NCI-H1105 treated with DMSO at 0.1 percent for 48 hours (cell line): ENCODE results near the gene PCDH19.

Experiments
- DNase-seq: peaks from one replicate; lab custom pipeline; 2025; lab: John Stamatoyannopoulos, UW

PCDH19 gene

DNA sequence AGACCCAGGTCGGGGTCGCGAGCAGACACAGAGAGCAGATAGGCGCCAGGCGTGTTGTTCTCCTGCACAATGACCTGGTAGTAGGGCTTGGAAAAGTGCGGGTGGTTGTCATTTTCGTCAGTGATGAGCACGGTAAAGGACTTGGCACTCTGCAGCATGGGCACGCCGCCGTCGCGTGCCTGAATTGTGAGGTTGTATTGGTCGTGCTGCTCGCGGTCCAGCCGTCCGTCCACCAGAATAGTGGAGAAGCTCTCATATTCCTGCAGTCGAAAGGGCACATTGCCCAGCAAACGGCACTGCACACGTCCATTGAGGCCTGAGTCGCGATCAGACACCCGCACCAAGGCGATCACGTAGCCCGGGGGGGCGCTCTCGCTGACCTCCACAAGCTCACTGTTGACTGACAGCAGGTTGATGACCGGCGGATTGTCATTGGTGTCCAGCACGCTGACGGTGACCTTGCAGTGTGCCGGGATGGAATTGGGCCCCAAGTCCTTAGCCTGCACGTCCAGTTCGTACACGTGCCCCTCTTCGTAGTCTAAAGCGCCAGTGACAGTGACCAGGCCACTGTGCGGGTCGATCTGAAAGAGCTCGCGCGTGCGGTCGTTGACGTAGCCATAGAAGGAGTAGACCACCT, 2.8 kb downstream of the PCDH19 start:
- no peak for DNase-seq

DNA sequence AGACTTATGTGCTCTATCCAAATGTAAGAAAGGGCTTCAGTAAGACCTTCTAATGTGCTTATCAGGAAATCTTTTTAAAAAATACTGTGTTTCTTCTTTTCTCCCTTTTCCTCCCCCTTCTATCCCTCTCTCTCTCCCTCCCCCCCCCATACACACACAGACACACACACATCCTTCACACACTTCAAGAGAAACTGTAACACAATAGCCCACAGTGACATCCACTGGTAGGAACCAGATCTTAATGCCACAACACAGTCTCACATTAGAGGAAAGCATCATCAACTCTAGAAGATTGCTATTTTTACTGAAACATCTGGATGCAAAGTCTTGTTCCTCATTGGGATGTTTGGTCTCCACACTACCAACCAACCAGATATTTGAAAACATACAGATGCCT, 4.6 kb downstream of the PCDH19 start:
- DNase-seq, result no peak

DNA sequence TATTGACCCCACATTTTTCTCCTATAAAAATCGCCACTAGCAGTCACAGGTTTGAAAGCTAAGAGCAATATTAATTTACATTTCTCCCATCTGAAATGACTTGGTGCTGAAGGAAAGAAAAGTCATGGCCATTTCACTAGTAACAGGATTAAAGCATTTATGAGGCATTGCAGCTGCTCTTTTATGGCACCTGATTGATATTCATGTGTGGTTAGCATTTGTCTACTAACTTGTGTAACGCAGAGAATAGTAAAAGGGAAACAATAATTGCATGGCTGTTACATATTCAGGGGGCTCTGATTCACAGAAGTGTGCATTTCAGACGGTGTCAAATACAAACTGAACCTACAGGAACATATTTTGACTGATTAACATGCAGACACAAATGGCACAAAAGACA, 5.2 kb downstream of the PCDH19 start:
- DNase-seq, result peak; percentile 5

DNA sequence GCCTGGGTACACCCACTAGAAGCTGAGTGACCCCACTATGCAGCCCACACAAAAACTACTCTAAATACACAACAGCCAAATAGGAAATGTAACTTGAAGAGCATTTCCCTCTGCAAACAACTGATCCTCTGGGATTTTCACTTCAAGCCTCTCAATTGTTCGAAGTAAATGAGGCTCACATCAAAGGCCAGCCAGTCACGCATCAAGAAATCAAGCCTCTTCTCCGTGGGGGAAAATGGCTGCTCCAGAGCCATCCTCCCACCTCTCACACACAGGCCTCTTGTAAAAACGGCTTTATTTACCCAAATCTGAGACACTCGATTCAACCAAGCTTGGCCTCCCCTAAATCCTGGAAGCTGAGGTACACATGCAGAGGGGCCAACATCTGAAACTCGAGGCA, 14.3 kb downstream of the PCDH19 start:
- DNase-seq, result no peak

DNA sequence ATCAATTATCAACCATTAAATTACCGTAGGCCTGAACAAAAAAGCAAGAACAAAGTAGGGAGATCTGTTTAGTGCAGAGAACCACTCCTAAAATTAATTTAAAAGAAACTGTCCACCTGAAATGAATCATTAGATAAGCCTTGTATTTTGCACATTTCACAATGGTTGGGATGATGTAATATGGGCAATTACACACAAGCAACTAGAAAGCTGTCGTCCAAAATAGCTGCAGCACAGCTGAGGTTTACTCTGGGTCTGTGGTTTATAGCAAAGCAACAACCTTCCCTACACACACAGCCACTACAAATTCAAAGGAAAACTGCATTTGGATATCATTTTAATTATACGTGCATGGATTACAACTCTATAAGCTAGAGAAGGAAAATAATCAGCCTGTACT, 28.5 kb downstream of the PCDH19 start:
- peak; percentile 21 for DNase-seq

DNA sequence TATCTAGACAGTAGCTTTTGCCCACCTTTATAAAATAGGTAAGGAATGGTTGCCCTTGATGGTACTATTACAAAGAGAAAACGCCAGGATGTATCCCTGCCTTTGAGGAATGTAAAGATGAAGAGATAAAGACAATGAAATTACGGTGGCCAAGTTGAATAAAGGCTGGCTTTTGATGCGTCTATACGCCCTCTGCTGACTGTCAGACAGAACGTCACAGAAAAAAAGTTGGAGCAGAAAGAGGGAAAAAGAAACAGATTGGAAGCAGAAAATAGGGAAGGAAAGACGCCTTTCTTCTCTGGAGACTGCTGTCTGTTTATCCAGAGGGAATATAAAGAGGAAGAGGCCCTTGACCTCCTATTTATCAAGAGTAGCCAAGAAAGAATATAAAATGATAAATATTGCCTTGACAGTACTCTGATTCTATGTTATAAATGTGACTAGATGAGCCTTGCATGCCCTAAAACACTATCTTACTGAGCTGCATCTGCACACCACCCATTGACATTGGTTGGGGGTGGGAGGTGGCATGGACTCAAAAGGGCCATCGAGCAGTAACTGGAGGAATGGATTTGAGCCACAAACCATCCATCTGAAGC, 30.6 kb downstream of the PCDH19 start:
- DNase-seq, result peak; percentile 36

DNA sequence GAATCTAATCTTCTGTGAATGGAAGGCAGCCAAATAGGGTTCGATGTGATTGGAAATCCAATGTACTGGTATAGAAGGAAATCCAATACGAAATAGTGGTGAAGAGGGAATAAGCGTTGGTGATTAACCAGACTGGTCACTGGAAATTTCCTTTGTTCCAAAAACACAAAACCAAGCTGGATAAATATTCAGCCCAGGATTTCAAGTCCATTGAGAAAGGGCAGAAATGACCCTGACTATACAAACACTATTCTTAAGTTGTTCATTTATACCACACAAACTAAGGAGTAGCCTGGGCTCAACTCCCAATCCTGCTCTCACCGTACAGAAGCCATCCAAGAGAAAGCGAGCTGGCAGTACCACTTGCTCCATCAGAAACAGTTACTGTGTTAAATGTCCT, 32.2 kb downstream of the PCDH19 start:
- no peak for DNase-seq

DNA sequence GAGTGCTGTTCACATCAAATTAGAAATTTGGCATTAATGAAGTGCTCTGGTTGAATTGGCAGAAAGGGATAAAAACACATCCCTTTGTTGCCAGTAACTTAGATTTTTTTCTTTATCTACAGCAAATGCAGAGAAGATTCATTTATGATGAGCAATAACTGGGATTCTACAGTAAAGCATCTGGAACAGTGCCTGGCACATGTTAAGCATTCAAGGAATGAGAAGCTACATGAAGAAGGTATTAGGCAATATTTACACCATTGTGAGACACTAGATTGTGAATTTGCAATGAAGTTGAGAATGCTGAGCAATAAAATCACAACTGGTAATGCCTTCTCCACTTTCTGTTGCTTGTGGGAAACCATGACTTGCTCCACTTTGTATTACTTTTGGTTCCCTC, 33.5 kb downstream of the PCDH19 start:
- DNase-seq, result no peak

DNA sequence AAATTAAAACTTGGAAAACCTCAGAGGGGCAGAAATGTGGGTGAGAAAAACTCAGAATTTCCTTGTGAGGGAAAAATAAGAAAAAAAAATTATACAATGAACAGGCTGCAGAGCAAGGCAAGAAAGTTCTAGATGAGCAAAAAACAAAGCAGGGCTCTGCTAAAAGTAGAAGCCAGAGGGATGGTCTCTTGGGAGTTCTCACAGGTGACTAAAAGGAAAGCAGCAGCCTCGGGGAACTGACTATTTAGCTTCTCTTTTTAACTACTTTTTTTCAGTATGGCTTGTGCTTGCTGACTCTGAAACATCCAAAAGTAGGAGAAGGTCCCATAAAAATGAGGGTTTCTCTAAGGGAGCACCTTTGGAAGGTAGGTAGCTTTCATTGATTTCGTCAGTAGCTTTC, 36.4 kb downstream of the PCDH19 start:
- DNase-seq, result no peak

DNA sequence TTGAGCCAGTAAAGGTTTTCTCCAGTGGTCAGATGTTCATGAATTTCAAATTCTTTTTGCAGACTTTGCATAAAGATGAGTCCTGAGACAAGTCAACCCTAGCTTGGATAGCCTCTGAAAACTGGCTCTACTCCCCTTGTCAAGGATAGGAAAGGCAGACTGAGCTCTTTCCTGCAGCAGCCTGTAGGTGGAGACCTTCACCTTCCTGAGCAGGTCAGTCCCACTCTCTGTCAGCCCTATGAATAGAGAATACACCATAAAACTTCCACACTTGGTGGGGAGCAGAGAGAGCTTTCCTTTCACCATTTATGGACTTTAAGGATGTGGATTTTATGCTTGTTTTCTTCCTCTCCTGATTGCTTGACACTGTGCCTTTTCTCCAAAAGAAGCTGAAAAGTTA, 41.9 kb downstream of the PCDH19 start:
- DNase-seq, result no peak

DNA sequence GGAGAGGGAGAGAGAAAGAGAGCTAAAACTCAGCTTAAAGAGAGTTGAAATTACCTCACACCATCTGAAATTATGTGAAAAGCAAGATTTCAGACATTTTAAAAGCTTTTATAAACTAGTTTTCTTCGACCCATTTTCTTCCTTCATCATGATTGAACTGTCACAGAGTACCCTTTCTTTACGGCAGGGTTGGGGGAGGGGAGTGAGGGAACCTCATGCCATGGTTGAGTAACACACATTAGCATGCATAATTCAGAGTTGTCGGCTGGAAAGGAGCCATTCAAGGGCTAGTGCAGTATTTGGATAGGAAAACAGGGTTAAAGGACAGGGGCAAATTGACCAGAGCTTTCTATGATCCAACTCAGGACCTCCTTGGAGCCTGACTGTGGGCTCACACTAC, 46.2 kb downstream of the PCDH19 start:
- no peak for DNase-seq

DNA sequence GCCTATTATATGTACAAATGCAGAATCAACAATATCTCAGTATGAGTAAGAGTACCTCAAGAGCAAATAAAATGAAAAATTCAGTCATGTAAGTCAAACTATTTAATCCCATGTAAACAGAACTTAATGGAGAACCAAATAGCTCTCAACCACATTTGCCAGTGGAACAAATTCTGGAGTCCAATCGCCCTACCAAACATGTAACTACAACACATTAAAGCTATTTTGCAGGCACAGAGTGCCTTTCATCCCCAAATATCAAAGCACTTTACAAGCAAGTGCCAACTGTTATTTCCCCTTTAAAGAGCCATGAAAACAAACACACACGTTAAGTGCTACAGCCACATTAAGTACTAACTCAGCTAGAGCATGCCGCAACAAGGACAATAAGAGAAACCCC, 51.3 kb downstream of the PCDH19 start:
- no peak for DNase-seq

DNA sequence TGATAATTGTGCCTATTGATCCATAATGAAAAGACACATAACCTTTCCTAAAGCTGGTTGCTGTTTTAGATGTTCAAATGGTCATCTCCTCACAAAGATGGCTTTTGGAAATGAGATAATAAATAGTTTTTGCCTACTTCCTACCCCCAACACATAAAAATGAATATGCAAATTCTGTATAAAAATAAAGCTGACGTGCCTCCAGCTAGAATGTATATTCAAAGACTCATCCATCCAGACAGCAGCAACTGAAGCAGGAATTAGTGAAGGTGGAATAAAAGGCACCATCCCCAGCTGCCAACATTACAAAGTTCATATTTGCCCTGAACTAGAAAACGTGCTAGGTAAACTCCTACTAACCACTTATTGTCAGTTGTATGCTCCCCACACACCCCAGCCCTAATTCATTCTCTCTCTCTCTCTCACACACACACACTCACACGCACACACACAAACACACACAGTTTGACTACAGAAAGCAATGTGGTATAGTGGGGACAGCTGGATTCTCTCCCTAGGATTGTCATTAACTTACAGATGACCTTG, 53.6 kb downstream of the PCDH19 start:
- no peak for DNase-seq

DNA sequence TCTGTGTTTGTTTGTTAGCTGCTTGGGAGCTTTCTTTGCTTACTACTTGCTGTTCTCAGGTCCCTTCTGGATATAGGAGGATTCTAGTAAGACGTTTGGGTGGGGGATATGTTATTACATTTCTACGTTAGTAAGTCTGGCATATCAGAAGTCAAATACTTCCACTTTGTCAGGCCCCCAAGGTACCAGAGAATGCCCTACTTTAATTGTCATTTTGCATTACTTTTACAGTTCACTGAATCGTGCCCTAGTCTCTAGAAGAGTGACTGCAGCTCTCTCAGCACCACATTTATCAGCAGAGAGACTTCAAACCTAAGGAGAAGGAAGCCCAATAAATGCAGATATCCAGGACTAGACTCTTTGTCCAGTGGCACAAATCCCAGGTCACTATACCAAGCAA, 54.4 kb downstream of the PCDH19 start:
- DNase-seq, result no peak

DNA sequence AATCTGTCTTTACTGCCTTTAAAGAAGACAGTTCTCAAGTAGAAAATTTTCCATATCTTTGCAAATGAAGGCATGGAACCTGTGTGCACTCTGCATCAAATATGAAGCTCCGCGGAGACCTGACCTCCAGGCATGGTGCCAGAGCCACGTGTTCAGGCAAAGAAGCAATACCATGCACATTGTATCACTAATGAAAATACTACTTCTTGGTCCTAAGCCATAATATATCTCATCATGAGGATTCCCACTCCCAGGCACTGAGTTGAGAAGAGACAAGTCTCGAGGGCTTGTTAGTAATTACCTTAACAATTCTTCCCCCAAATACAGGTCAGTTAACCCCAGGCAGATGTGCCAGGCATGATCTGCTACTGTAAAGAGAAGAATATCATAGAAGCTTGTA, 56.7 kb downstream of the PCDH19 start:
- DNase-seq, result peak; percentile 65

DNA sequence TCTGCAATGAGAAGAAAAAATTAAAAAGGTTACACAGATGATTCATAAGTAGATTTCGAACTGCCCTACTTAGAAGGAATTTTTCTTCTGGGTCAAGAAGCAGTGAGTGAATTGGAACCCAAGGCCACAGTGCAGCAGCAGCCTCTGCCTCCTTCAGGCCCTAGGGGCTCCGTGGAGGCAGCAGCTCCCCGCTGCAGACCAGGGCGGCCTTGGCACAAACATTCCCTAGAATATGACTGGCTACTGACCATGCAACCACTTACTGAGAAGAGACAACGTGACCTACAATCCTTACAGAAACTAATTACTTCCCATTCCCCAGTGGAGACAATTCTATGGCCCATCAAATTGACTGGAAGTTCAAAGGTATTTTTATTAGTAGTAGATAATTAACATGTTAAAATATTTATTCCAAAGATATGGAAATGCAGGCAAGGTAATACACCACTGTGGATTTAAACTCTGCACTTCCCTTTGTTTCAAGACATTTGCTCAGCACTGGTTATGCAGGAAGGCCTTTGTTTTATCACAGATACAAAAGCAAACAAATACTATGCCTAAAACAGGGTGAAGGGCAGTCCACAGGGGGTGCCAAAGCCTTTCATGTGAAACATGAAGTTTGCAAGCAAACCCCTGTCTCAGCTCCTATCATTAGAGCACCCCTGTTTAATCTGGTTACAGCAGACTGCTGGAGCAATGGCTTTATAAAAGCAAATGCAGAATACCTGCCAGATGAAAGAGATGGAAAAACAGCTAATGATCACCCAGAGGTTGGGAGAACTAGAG, 59.2 kb downstream of the PCDH19 start:
- DNase-seq, result no peak

DNA sequence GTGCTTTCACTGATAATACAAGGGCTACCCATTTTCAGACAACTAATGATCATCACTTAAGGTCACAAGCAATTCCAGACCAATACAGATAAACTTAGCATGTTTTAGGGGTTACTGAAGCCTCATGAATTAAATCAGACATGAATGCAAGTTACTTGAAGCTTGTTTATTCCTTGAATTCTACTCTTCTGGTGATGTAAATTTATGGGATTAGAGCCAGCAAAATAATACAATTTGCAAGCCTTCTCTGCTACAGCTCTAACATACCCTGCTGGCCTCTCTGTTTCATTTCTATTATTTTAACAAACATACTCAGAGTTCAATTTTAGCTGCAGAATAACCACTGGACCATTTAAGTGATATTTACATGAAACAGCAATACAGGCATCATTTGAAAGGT, 60.7 kb downstream of the PCDH19 start:
- no peak for DNase-seq

DNA sequence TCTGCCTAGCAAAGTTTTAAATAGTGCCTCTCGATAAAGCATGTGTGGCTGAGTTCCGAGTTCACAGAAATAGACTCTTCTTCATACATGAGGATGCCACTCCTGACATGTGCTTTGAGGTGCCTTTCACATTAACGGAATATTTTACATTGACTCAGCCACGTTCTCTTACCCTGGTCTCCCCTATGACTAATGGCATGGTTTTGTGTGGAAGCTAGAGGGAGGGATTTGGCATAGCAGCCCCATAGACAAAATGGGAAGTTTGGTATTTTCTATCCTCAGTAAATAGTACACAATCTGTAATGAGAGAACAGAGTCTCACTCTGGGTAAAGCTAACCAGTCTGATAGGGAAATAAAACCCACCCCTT, 68.9 kb downstream of the PCDH19 start:
- no peak for DNase-seq

DNA sequence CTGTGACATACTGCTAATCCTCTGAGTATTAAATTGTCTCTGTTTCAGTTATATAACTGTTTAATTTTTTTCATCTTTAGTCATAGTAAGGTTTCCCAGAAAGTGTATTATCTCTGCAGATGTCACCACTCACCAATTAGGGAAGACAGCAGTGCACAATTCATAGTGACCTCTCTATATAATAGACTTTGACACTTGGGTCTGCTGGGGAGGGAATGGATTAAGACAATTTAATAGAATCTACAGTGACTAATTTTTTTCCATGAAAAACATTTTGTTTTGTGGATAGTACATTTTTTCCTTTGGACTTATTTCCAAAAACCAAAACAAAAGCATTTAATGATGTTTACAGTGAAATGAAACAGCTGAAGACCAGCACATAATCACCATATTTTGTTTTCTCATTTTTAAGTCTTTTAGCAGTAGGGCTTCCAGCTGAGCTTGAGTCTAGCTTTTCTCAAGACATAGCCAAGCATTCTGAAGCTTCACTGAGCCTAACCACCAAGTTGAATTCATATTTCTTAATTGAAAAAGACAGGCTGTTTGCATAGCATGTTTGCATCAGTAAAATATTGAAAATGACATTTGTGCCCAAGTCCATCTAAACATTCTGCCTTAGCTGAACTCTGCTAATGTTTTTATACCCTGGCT, 69.5 kb downstream of the PCDH19 start:
- no peak for DNase-seq

DNA sequence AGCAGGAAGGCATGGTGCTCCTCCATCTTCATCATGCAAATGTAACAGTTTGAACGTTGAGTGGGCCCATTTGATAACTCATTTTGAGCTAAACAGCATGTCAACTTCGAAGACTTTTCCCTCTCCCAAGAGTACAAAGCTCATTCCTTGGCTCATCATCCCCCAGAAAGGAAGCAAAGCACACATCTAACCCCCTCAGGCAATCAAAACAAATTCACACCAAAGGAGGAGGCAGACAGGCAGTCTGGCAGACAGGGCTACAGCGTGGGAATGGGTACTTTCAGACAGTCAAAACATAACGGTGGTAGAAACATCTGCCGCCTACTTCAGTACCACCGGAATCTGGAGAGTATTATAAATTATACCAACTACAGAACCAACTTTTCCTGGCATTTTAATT, 81.7 kb downstream of the PCDH19 start:
- peak; percentile 90 for DNase-seq

DNA sequence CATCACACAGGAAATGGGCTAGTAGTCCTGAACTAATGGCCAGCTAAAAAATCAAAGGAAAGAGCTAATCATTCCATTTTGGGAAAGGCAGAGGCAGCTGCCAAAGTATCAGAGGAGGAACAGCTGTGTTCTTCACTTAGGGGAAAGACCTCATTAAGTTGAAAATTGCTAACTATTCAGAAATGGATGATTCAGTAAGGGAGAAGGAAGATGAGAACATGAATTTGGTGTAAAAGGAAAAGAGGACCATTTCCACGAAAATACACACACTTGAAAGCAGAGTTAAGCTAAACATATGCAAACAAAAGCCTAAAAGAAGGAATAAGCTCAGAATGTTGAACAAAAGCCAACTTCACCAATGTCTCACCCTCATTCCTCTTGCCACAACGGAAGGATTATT, 90.4 kb downstream of the PCDH19 start:
- peak; percentile 12 for DNase-seq

DNA sequence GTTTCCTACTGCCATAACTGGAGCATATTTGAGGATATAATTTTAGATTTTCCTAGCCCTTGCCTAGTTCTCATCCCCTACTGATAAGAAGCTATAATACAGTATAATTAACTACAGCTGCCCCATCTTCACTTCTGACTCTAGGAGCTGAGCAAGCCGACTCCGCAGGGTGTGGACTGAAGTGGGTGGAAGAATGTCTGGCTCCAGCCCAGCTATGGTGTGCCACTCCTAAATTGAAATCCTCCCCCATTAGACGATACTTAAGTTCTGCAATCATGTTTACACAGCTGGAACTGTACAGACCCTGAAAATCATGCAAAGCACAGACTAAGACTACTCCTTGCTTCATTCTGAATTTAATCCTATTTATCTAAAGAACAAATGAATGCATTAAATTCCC, 93.1 kb downstream of the PCDH19 start:
- peak; percentile 92 for DNase-seq

DNA sequence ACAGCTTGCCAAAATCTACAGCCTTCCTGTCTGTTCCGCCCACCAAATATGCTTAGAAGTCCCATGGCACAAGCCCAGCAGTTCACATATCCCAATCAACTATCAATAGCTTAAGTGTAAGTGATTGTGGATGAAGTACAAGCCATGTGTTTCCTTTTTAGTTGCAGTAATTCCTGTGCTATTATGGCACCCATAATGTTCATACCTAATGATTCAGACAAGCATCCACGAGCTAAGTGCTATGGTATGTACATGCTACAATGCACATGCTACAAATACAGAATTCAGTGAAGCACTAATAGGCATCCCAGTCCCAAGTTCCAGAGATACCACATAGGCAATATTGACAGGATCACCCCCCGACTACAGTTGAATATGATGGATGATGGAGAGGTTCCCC, 94.5 kb downstream of the PCDH19 start:
- DNase-seq, result no peak
